Measurements from ENCODE around the gene ADRA1B.

Gene ADRA1B

GRCh38 chr5:159890141-159890540, 26.1 kb upstream of the ADRA1B start:
- Histone ChIP-seq H3K27ac (no peak overlapping the region), H3K4me3 (no peak overlapping the region)
- no peak for TF ChIP-seq CTCF (IDR thresholded peaks at IDR 0.05)
- DNase-seq (ENCODE audit: low spot score), result no peak

DNA sequence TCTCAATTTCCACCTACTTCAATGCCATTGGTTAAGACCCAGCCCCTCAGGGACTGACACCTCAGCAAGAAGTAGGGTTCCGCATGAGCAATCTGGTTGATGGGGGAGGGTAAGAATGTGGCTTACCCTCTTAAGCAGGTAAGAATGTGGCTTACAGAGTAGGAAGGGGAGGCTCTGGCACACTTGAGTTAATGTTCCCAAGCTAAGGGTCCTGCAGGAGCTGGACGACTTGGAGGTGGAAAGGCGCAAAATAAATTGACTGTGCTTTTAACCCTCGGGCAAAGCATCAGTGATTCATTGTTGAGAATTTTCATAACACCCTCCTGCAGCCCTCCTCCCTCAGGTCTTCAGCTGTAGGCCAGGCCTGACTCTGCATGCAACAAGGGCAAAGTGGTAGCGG, 24.9 kb upstream of the ADRA1B start:
- Histone ChIP-seq H3K27ac (no peak overlapping the region), H3K4me3 (no peak overlapping the region)
- no peak for DNase-seq (ENCODE audit: low spot score)
- no peak for TF ChIP-seq CTCF (IDR thresholded peaks at IDR 0.05)

- no peak for DNase-seq (ENCODE audit: low spot score)
- TF ChIP-seq CTCF (IDR thresholded peaks at IDR 0.05), result no peak
- no peak overlapping the region for H3K27ac ChIP-seq
- H3K4me3 ChIP-seq, result no peak overlapping the region
Measured at GRCh38 chr5:159893040-159893695, 23.1 kb upstream of the ADRA1B start.

- no peak overlapping the region for H3K4me3 ChIP-seq
- H3K27ac ChIP-seq, result no peak overlapping the region
- no peak for TF ChIP-seq CTCF (IDR thresholded peaks at IDR 0.05)
- no peak for DNase-seq (ENCODE audit: low spot score)
Measured at GRCh38 chr5:159894149-159894720, 22.0 kb upstream of the ADRA1B start.

DNA sequence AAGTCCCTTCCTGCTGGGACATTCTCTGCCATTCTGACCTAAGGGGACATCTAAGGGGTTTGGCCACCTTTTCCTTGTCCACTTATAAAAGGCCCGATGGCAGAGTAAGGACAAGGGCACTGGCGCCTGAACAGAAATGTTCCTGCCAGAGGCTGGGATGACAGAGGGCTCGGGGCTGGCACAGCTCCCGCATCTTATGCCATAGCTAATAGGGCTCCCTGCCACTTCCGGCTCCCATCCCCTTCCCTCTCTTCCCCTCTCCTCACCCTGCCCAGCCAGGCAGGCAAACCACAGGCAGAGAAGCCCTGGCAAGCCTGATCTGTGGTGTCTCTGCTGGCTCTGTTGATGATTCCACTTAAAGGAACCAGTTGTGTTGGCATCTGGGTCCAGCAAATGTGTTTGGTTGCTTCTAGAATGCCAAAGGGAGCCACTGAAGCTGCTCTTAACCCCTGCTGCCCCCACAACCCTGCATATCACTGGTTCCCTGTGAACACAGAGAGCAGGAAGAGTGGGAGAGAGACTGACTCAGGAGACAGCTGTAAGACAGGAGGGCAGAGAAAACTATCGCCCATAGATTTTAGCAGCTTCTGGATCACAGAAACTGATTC, 18.4 kb upstream of the ADRA1B start:
- TF ChIP-seq CTCF (IDR thresholded peaks at IDR 0.05), result no peak
- DNase-seq (ENCODE audit: low spot score), result no peak
- H3K27ac ChIP-seq, result no peak overlapping the region
- no peak overlapping the region for H3K4me3 ChIP-seq

DNA sequence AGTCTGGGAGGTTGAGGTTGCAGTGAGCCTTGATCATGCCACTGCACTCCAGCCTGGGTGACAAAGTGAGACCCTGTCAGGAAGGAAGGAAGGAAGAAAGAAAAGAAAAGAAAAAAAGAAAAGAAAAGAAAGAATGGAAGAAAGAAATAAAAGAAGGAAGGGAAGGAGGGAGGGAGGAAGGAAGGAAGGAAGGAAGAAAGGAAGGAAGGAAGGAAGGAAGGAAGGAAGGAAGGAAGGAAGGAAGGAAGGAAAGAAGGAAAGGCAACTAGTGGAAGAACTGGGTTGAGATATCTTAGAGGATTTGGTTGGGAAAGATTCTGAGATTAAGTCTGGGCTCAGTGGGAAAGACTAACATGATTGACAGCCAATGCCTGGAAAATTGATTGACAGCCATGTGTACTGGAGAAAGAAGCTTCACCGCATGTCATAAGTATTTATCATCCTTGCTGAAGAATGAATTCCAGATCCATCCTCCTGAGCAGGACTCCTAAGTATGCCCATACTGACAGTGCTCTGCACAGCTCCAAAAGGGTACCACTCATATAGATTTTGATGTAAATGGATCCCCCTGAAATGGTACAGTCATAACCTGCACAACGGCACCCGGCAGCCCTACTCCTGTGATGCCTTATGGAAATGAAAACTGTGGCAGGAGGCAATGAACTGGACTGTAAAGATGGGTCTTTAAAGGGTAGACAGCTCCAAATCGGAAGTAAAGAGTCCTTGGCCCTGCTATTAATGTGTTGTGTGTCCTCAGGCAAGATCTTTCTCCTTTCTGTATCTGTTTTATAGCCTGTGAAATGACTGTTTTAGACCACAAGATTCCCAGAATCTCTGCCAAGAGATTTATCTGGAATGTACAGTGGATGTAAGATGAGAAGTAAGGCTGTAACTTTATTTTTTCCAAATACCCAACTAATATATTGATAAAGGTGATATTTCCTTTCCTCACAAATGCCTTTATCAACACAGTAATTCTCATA, 16.9 kb upstream of the ADRA1B start:
- Histone ChIP-seq H3K4me3 (no peak overlapping the region), H3K27ac (no peak overlapping the region)
- TF ChIP-seq CTCF (IDR thresholded peaks at IDR 0.05), result no peak
- DNase-seq (ENCODE audit: low spot score), result no peak

Measured in coronary artery (tissue), 2 donors.